Spleen (tissue), 7 donors: Measurements from ENCODE around the gene GPSM3.

Source experiments
- POLR2A ChIP-seq, 3 donors: fragments of 450-650 bp; IDR thresholded peaks; one replicate each; pipeline ENCODE4 v1.5.1; 2017; ENCODE audit warnings: antibody characterized with exemption in 3 of 3, mild to moderate bottlenecking in 1 of 3
- POLR2AphosphoS5 ChIP-seq, 3 donors: sonication (generic); formaldehyde crosslinking; IDR thresholded peaks; one replicate each; pipeline ENCODE4 v1.5.1; 2017; ENCODE audit warnings: antibody characterized with exemption in 3 of 3
- TF ChIP-seq, protein P1 (sequence below), 11 experiments: fragments of 200-600 bp in 7 of 11; fragments of 450-650 bp in 4 of 11; sonication (generic) in 4 of 11; IDR thresholded peaks in 8 of 11; conservative IDR thresholded peaks in 3 of 11; 1 replicate in 7 of 11; 2 replicates in 4 of 11; pipeline versions ENCODE4 v1.4.0 to v1.8.0; 2016 to 2021; ENCODE audit warnings: antibody characterized with exemption in 11 of 11, inconsistent platforms in 4 of 11, mild to moderate bottlenecking in 1 of 11
- donor health status: DM: no; HTN: no; CAD: no; lungs with moderate emphysema.
- donor health status: DM: no; HTN: no; CAD: no.
- donor health status: DM: no; HTN: no; CAD: no.

GRCh38 chr6:32215617-32216016, 23.2 kb upstream of the GPSM3 start:
- TF ChIP-seq POLR2AphosphoS5 (IDR thresholded peaks at IDR 0.05) (no peak), POLR2A (IDR thresholded peaks at IDR 0.05) (no peak)
- TF ChIP-seq, protein P1, sequence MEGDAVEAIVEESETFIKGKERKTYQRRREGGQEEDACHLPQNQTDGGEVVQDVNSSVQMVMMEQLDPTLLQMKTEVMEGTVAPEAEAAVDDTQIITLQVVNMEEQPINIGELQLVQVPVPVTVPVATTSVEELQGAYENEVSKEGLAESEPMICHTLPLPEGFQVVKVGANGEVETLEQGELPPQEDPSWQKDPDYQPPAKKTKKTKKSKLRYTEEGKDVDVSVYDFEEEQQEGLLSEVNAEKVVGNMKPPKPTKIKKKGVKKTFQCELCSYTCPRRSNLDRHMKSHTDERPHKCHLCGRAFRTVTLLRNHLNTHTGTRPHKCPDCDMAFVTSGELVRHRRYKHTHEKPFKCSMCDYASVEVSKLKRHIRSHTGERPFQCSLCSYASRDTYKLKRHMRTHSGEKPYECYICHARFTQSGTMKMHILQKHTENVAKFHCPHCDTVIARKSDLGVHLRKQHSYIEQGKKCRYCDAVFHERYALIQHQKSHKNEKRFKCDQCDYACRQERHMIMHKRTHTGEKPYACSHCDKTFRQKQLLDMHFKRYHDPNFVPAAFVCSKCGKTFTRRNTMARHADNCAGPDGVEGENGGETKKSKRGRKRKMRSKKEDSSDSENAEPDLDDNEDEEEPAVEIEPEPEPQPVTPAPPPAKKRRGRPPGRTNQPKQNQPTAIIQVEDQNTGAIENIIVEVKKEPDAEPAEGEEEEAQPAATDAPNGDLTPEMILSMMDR (IDR thresholded peaks at IDR 0.05 in 8 of 11, conservative IDR thresholded peaks at IDR 0.05 in 3 of 11) = no peak
